ENCODE results near the gene ZBTB7A. TPM values are rescaled to one million over a fixed set of nuclear protein-coding genes. Genes with fewer than 3 reads are reported as not detected.

Gene ZBTB7A
- total and polyA plus RNA-seq, 2 donors (not counting 1 experiment from before 2014, with no cell fraction given) = 4.9 to 17.7 TPM

DNA sequence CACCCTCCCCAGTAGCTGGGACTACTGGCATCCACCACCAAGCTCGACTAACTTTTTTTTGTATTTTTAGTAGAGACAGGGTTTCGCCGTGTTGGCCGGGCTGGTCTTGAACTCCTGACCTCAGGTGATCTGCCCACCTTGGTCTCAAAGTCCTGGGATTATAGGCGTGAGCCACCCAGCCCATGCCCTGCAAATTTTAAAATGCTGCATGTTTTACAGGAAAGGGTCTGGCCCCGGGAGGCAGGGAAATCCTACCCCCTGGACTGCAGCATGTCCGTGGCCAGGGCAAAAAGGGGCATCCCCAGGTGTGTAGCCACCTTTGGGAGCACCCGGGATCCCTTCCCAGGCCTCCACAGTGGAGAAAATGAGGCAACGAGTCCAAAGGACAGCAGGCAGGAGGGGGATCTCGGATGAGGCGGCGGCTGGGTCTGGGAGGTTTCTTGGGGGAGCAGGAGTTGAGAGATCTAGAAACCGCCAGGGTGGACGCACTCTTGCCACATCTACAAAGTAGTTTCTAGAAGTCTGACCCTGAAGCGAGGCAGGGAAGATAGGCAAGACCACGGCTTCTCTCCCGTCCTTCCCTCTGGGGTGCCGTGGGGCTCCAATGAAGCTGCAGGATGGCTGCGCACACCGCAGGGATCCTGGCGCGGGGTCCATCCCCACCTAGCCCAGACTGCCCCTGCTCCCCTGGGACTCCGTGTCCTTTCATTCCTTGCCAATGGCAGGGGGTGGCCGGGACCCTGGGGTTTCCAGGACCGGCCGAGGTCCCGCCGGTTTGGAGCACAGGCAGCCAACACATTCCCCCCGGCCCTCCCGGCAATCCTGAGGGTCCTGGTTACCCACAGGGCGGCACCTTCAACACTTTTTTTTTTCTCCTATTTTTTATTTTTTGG is 21.3 kb upstream of the ZBTB7A start:
- H4K20me1 ChIP-seq (ENCODE audit: control insufficient read depth, extremely low read depth, insufficient read depth, low read length) = no peaks in the 10 kb centered on the region
- no peak overlapping the region for H2AFZ ChIP-seq (ENCODE audit: low read length)
- H3K9me3 ChIP-seq (ENCODE audit: control insufficient read depth, insufficient read depth, low read depth, low read length) = no peaks in the 10 kb centered on the region
- no peak for TF ChIP-seq EZH2 (IDR thresholded peaks at IDR 0.05; ENCODE audit: low read length, missing control alignments)
- TF ChIP-seq, protein P1, sequence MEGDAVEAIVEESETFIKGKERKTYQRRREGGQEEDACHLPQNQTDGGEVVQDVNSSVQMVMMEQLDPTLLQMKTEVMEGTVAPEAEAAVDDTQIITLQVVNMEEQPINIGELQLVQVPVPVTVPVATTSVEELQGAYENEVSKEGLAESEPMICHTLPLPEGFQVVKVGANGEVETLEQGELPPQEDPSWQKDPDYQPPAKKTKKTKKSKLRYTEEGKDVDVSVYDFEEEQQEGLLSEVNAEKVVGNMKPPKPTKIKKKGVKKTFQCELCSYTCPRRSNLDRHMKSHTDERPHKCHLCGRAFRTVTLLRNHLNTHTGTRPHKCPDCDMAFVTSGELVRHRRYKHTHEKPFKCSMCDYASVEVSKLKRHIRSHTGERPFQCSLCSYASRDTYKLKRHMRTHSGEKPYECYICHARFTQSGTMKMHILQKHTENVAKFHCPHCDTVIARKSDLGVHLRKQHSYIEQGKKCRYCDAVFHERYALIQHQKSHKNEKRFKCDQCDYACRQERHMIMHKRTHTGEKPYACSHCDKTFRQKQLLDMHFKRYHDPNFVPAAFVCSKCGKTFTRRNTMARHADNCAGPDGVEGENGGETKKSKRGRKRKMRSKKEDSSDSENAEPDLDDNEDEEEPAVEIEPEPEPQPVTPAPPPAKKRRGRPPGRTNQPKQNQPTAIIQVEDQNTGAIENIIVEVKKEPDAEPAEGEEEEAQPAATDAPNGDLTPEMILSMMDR (conservative IDR thresholded peaks at IDR 0.05 in 1 of 2, IDR thresholded peaks at IDR 0.05 in 1 of 2; ENCODE audit: low read depth in 1 of 2, low read length in 2 of 2) = no peak
- H3K79me2 ChIP-seq (ENCODE audit: control insufficient read depth, insufficient read depth, low read length) = no peaks in the 10 kb centered on the region
- no peaks in the 10 kb centered on the region for H3K4me1 ChIP-seq (ENCODE audit: control insufficient read depth, extremely low read depth, insufficient read depth, low read length)
- no peak overlapping the region for H3K9ac ChIP-seq (ENCODE audit: insufficient read depth, low read length)
- no peak overlapping the region for H3K4me3 ChIP-seq (replicated peaks in 1 of 4; ENCODE audit: control extremely low read depth in 1 of 4, insufficient read depth in 1 of 4, low read depth in 3 of 4, low read length in 4 of 4)
- no peaks in the 10 kb centered on the region for H3K27me3 ChIP-seq (ENCODE audit: control insufficient read depth, insufficient read depth, low read length)
- DNase-seq (ENCODE audit: low read depth in 2 of 2) = no peak
- H3K36me3 ChIP-seq (ENCODE audit: control insufficient read depth, insufficient read depth, low read length) = peaks cover 6% of the 10 kb centered on the region
- H3K4me2 ChIP-seq (ENCODE audit: extremely low read depth, insufficient read depth, low read length) = no peak overlapping the region
- H3K27ac ChIP-seq (ENCODE audit: insufficient read depth, low read length) = no peak overlapping the region

DNA sequence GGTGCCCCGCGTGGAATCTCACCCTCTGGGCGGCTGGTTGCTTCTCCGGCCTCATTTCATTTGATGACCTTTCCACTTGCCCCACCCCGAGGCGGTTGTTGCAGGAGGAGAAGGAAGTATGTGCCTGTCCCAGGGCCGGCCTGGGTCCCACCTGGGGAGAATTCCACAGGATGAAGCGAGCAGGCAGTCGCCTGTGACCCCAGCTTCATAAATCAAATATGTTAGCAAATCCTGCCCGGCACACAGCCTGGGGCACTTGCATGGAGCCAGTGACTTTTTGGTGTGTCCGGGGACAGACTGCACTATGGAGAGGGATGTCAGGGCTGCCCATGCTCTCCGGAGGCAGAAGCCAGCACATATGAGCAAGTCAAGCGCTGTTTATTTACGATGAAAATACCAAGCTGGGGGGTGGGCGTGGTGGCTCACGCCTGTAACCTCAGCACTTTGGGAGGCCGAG is 19.7 kb upstream of the ZBTB7A start:
- H3K4me1 ChIP-seq (ENCODE audit: control insufficient read depth, extremely low read depth, insufficient read depth, low read length) = no peaks in the 10 kb centered on the region
- H3K27me3 ChIP-seq (ENCODE audit: control insufficient read depth, insufficient read depth, low read length) = no peaks in the 10 kb centered on the region
- peaks cover 2% of the 10 kb centered on the region for H3K36me3 ChIP-seq (ENCODE audit: control insufficient read depth, insufficient read depth, low read length)
- H3K27ac ChIP-seq (ENCODE audit: insufficient read depth, low read length) = no peak overlapping the region
- TF ChIP-seq, protein P1 (conservative IDR thresholded peaks at IDR 0.05 in 1 of 2, IDR thresholded peaks at IDR 0.05 in 1 of 2; ENCODE audit: low read depth in 1 of 2, low read length in 2 of 2) = no peak
- TF ChIP-seq EZH2 (IDR thresholded peaks at IDR 0.05; ENCODE audit: low read length, missing control alignments) = no peak
- H3K9me3 ChIP-seq (ENCODE audit: control insufficient read depth, insufficient read depth, low read depth, low read length) = no peaks in the 10 kb centered on the region
- H3K9ac ChIP-seq (ENCODE audit: insufficient read depth, low read length) = no peak overlapping the region
- no peak for DNase-seq (ENCODE audit: low read depth in 2 of 2)
- no peaks in the 10 kb centered on the region for H3K79me2 ChIP-seq (ENCODE audit: control insufficient read depth, insufficient read depth, low read length)
- no peak overlapping the region for H3K4me2 ChIP-seq (ENCODE audit: extremely low read depth, insufficient read depth, low read length)
- H4K20me1 ChIP-seq (ENCODE audit: control insufficient read depth, extremely low read depth, insufficient read depth, low read length) = no peaks in the 10 kb centered on the region
- no peak overlapping the region for H3K4me3 ChIP-seq (replicated peaks in 1 of 4; ENCODE audit: control extremely low read depth in 1 of 4, insufficient read depth in 1 of 4, low read depth in 3 of 4, low read length in 4 of 4)
- no peak overlapping the region for H2AFZ ChIP-seq (ENCODE audit: low read length)

DNA sequence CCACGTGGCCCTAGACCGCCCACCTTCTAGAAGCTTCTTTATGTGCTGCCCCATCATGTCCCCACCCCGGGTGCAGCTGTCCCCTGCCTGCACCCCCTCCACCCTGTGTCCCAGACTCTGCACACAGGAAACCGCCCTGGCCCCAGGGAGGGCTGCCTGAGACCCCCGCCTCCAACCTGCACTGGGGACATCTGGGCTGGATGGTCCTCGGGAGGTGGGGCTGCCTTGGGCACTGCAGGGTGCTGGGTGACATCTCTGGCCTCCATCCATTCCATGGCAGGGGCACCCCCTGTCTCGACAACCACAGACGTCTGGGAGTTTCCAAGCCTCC is 17.8 kb upstream of the ZBTB7A start:
- DNase-seq (ENCODE audit: low read depth in 2 of 2) = no peak
- Histone ChIP-seq H3K79me2 (ENCODE audit: control insufficient read depth, insufficient read depth, low read length) (no peaks in the 10 kb centered on the region), H2AFZ (ENCODE audit: low read length) (no peak overlapping the region), H3K4me1 (ENCODE audit: control insufficient read depth, extremely low read depth, insufficient read depth, low read length) (no peaks in the 10 kb centered on the region), H3K27ac (ENCODE audit: insufficient read depth, low read length) (no peak overlapping the region), H3K9me3 (ENCODE audit: control insufficient read depth, insufficient read depth, low read depth, low read length) (no peaks in the 10 kb centered on the region), H3K36me3 (ENCODE audit: control insufficient read depth, insufficient read depth, low read length) (peaks cover under 1% of the 10 kb centered on the region), H3K4me2 (ENCODE audit: extremely low read depth, insufficient read depth, low read length) (no peak overlapping the region), H4K20me1 (ENCODE audit: control insufficient read depth, extremely low read depth, insufficient read depth, low read length) (no peaks in the 10 kb centered on the region), H3K27me3 (ENCODE audit: control insufficient read depth, insufficient read depth, low read length) (no peaks in the 10 kb centered on the region), H3K4me3 (replicated peaks in 1 of 4; ENCODE audit: control extremely low read depth in 1 of 4, insufficient read depth in 1 of 4, low read depth in 3 of 4, low read length in 4 of 4) (no peak overlapping the region), H3K9ac (ENCODE audit: insufficient read depth, low read length) (no peak overlapping the region)
- TF ChIP-seq EZH2 (IDR thresholded peaks at IDR 0.05; ENCODE audit: low read length, missing control alignments) = no peak
- TF ChIP-seq, protein P1 (conservative IDR thresholded peaks at IDR 0.05 in 1 of 2, IDR thresholded peaks at IDR 0.05 in 1 of 2; ENCODE audit: low read depth in 1 of 2, low read length in 2 of 2) = no peak

All from fibroblast of lung (primary cell).